Small intestine (tissue), 7 donors: ENCODE results near the gene CCDC167. TPM values are rescaled to one million over a fixed set of nuclear protein-coding genes. Genes with fewer than 3 reads are reported as not detected.
A peak's percentile ranks its signal among the peaks of the same experiment; 100 is the strongest.

Source experiments
- DNase-seq, 2 donors: peaks; one replicate each; pipeline versions ENCODE4 v3.0.0 to v3.0.0-alpha.2; 2013
- FAIRE-seq: peaks from 2 replicates; lab custom pipeline; 2012; peaks lifted over from hg19 to GRCh38; lab: Jason Lieb, UNC
- H3K27ac ChIP-seq, 3 donors: one replicate each; pipeline ENCODE4 v1.5.1; 2013; ENCODE audit warnings: low read length in 2 of 3, mild to moderate bottlenecking in 2 of 3, control low read depth in 1 of 3, inconsistent platforms in 1 of 3, low read depth in 1 of 3, moderate library complexity in 1 of 3
- H3K27me3 ChIP-seq, 3 donors: one replicate each; pipeline ENCODE4 v1.6.1; 2013; ENCODE audit warnings: low read length in 3 of 3, inconsistent platforms in 1 of 3; ENCODE audit not compliant: control insufficient read depth in 3 of 3, insufficient read depth in 3 of 3
- H3K36me3 ChIP-seq, 3 donors: one replicate each; pipeline ENCODE4 v1.6.1; 2013; ENCODE audit warnings: low read length in 3 of 3, inconsistent platforms in 1 of 3, low read depth in 1 of 3, mild to moderate bottlenecking in 1 of 3, moderate library complexity in 1 of 3; ENCODE audit not compliant: control insufficient read depth in 3 of 3, insufficient read depth in 2 of 3
- H3K4me1 ChIP-seq, 3 donors: one replicate each; pipeline ENCODE4 v1.6.1; 2013; ENCODE audit warnings: low read length in 2 of 3, inconsistent platforms in 1 of 3, low read depth in 1 of 3, mild to moderate bottlenecking in 1 of 3, moderate library complexity in 1 of 3; ENCODE audit not compliant: control insufficient read depth in 3 of 3, insufficient read depth in 2 of 3
- H3K4me3 ChIP-seq, 3 donors: one replicate each; pipeline ENCODE4 v1.5.1; 2013; ENCODE audit warnings: low read length in 3 of 3, control low read depth in 1 of 3, inconsistent platforms in 1 of 3, low read depth in 1 of 3, mild to moderate bottlenecking in 1 of 3, moderate library complexity in 1 of 3
- H3K9me3 ChIP-seq, 2 donors: one replicate each; pipeline ENCODE4 v1.6.1; 2013; ENCODE audit warnings: low read depth in 1 of 2, low read length in 1 of 2; ENCODE audit not compliant: control insufficient read depth in 2 of 2, insufficient read depth in 1 of 2
- WGBS, 3 donors: extraction: QIAGEN DNeasy Blood & Tissue Kit; methylation state at CpG; one replicate each; pipeline ENCODE4 v1.1.7; 2013; 5-methylcytosine and 5-hydroxymethylcytosine counted together
- polyA plus RNA-seq, 4 donors: library from polyadenylated mRNA; stranded (reverse) in 3 of 4; unstranded in 1 of 4; fragments of 200-250 nt in 3 of 4; fragments of 120-200 nt in 1 of 4; gene quantifications; one replicate each; pipeline versions ENCODE4 v1.2.1 to v1.2.3, GENCODE V29; 2013
- donor health status: healthy with polysubstance abuse.
- donor health status: control.
- donor health status: control.
- donor health status: Bipolar disorder and iron deficiency.
- donor health status: healthy.

CCDC167 gene
- polyA plus RNA-seq, 4 donors = 14.2 to 54.3 (median 25.4) TPM

DNA sequence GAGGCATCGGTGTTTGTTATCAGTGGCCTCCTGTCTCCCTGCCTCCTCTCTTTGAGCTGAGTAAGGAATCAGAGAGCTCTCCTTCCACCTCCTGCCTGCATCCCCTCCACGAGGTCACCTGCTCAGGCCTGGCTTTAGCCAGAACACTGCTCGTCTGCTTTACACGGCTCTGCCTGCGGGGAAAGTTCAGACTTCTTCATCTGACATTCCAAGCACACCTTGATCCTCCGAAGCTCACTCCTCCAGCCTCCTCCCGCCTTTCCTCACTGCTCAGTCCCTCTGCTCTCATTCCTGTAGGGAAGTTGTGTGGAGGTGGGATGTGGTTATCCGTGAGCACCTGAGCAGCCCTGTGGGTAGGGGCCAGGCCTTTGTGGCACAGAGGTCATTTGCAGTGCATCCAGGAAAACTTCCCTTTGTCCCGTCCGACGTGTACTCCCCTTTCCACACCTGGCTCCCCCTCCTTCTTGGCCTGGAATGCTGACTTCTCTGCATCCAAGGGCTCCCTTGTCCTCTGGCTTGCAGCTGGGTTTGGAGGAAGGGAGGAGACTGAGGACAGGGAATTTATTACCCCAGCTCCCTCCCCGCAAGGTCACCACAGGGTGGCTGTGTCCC is 12.8 kb upstream of the CCDC167 start:
- no peak for FAIRE-seq
- H3K27me3 ChIP-seq = peaks cover 0 to 22% (median 0%) of the 10 kb centered on the region in 3 donors
- DNase-seq = no peak
- no peaks in the 10 kb centered on the region for H3K36me3 ChIP-seq
- no peak overlapping the region for H3K27ac ChIP-seq
- H3K4me1 ChIP-seq = peaks cover 0 to 19% (median 4%) of the 10 kb centered on the region in 3 donors
- WGBS, 3 donors = 29 to 55% (median 44%) methylated on average over 12 of the region's 12 CpGs
- H3K4me3 ChIP-seq = no peak overlapping the region
- H3K9me3 ChIP-seq = no peaks in the 10 kb centered on the region

DNA sequence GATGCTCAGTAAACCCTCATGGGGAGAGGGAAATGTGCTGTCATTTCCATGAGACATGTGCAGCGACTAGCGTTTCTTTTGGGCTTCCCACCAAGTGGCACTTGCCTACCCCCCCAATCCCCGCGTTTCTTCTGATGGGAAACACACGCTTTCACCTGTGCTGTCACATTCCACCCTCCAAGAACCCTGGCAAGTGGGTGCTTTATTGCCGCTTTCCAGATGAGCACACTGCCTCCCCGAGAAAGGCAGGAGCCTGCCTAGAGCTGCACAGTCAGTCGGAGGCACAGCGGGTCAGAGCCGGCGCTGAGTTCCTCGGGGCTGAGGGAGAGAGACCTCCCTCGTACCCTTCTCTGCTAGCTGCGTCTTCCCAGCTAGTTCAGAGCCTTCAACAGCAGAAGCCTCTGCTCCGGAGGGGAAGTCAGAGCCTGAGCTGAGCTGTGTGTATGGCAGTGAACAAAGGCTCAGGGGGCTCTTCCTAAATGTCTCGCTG is 12.3 kb upstream of the CCDC167 start:
- Histone ChIP-seq H3K27ac (no peak overlapping the region), H3K27me3 (peaks cover 0 to 22% (median 0%) of the 10 kb centered on the region in 3 donors), H3K4me1 (peaks cover 0 to 14% (median 4%) of the 10 kb centered on the region in 3 donors), H3K36me3 (no peaks in the 10 kb centered on the region), H3K9me3 (no peaks in the 10 kb centered on the region), H3K4me3 (no peak overlapping the region)
- 67 to 87% (median 86%) methylated on average over 16 of the region's 16 CpGs for WGBS, 3 donors
- no peak for FAIRE-seq
- no peak for DNase-seq

DNA sequence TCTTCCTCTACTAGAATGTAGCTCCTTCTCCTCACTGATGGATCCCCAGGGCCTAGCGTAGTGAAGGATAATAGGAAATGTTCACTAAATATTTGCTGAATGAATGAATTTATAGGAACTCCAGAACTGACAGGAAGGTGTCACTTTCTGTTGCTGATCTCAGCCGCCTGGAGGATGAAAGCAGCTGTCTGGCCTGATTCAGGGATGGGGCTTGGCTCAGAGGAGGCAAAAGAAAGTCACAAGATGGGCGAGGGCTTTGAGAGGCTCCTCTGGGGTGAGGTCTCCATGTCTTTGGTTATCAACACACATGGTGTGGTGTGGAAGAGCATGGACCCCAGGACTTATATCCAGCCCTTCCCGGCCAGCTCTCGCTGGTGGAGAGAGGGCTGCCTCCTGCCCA is 11.5 kb upstream of the CCDC167 start:
- Histone ChIP-seq H3K9me3 (no peaks in the 10 kb centered on the region), H3K4me1 (peaks cover 0 to 7% (median 3%) of the 10 kb centered on the region in 3 donors), H3K36me3 (no peaks in the 10 kb centered on the region), H3K27ac (no peak overlapping the region), H3K27me3 (peaks cover 0 to 22% (median 0%) of the 10 kb centered on the region in 3 donors), H3K4me3 (no peak overlapping the region)
- DNase-seq (no peak), FAIRE-seq (no peak)
- WGBS, 3 donors = 80 to 88% (median 88%) methylated on average over 5 of the region's 5 CpGs

DNA sequence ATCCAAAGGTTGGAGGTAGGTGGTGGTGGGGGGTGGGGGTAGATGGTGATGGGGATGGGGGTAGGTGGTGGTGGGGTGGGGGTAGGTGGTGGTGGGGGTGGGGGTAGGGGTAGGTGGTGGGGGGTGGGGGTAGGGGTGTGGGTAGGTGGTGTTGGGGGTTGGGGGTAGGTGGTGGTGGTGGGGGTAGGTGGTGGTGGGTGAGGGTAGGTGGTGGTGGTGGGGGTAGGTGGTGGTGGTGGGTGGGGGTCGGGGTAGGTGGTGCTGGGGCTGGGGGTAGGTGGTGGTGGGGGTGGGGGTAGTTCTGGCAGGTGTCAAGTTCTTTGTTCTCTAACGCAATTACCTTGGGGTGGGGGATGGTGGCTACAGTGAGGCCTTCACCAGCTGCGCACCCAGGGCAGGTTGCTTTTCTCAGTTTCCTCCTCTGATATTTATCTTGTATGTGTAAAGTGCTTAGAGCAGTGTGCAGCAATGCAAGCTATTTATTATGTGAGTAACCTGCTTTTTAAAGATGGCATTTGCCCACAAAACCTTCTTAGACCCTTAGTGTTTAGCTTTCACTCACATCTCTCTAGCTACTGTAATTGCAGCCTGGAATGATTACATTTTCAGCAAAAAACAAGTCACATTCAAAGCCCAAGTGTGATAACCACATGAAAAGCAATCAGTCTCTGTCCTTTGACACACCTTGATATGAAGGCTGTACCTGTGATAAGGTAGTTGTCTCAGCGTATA is 8.2 kb upstream of the CCDC167 start:
- no peak overlapping the region for H3K27ac ChIP-seq
- no peaks in the 10 kb centered on the region for H3K9me3 ChIP-seq
- peak in 1 of 2 donors; percentile 37 for DNase-seq
- no peaks in the 10 kb centered on the region for H3K36me3 ChIP-seq
- WGBS, 3 donors = 4 to 41% (median 26%) methylated on average over 3 to 4 of the region's 4 CpGs
- FAIRE-seq = no peak
- H3K27me3 ChIP-seq = peaks cover 0 to 12% (median 0%) of the 10 kb centered on the region in 3 donors
- H3K4me1 ChIP-seq = no peaks in the 10 kb centered on the region
- H3K4me3 ChIP-seq = no peak overlapping the region

GRCh38 chr6:37507077-37507476 is 7.4 kb upstream of the CCDC167 start:
- H3K27me3 ChIP-seq = peaks cover 0 to 5% (median 0%) of the 10 kb centered on the region in 3 donors
- no peaks in the 10 kb centered on the region for H3K36me3 ChIP-seq
- no peak for FAIRE-seq
- 85 to 91% (median 87%) methylated on average over 5 of the region's 5 CpGs for WGBS, 3 donors
- H3K4me1 ChIP-seq = no peaks in the 10 kb centered on the region
- H3K27ac ChIP-seq = no peak overlapping the region
- DNase-seq = no peak
- H3K4me3 ChIP-seq = no peak overlapping the region
- H3K9me3 ChIP-seq = no peaks in the 10 kb centered on the region

DNA sequence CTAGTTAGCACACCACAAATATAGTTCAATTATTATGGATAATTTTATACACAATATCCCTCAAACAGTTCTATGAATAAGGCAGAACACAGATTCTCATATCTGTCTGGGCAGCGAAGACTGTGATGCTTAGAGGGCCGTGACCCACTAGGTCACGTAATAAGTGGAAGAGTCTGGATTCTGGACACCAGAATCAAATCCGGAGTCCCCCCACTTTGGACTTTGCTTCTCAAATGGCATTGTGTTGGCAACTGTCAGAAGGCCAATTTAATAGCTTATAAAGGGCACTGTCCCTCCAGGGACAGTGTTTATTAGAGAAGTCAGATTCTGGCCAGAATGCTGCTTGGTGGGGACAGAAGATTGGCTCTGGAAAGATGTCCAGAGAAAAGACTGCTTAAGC is 6.8 kb upstream of the CCDC167 start:
- 66 to 87% (median 76%) methylated on average over 4 of the region's 4 CpGs for WGBS, 3 donors
- H3K9me3 ChIP-seq = no peaks in the 10 kb centered on the region
- FAIRE-seq = no peak
- no peaks in the 10 kb centered on the region for H3K27me3 ChIP-seq
- no peak overlapping the region for H3K27ac ChIP-seq
- no peaks in the 10 kb centered on the region for H3K36me3 ChIP-seq
- no peak for DNase-seq
- H3K4me1 ChIP-seq = no peaks in the 10 kb centered on the region
- H3K4me3 ChIP-seq = no peak overlapping the region

DNA sequence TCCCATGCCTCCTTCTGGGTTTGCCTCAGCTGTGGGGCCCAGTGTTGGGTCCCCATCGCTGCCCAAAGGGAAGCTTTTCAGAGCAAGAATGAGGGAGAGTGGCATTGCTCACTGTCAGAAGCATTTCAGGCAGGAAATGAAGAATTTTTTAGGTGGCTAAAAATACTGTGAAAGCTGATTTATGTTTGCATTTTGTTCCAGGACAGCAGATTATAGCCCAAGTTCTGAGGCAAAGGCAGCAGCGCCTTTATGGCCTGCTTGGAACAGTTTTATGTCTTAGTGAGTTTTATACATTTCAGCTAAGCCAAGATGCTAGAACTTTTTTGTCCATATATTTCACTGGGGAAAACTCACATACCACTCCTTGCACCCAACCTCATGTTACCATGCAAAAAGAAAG is 4.3 kb upstream of the CCDC167 start:
- Histone ChIP-seq H3K4me3 (no peak overlapping the region), H3K4me1 (peaks cover 0 to 4% (median 0%) of the 10 kb centered on the region in 3 donors), H3K27ac (no peak overlapping the region), H3K36me3 (no peaks in the 10 kb centered on the region), H3K9me3 (no peaks in the 10 kb centered on the region), H3K27me3 (no peaks in the 10 kb centered on the region)
- no peak for FAIRE-seq
- DNase-seq = no peak
- 74 to 97% (median 79%) methylated on average over 2 of the region's 2 CpGs for WGBS, 3 donors

DNA sequence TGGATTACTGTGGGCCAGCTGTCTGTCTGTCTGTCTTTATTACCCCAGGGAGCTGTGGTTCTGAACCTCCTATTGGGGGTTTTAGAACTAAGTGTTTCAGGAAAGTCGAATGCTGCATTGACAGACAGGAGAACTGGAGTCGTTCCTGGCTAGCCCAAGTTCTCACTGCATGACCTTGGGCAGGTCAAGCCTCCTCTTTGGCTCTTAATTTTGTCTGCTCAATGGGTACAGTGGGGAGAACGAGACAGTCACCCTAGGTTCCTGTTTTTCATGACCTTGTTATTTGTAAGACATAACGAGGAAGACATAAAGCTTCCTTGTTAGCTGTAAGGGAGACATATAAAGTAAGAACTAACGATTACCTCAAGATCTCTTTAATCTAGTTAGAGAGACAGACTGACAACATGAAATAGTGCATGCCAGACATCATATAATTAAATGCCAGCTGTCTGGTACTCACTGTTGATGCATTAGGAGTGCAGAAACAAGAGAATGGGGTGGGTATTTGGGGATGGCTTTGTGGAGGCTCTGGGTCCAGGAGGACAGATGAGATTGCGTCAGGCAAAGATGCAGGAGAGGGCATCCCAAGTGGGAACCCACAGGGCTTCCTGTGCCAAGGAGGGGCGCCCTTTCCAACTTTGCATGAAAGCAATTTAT is 3.7 kb upstream of the CCDC167 start:
- Histone ChIP-seq H3K4me3 (no peak overlapping the region), H3K9me3 (no peaks in the 10 kb centered on the region), H3K27me3 (no peaks in the 10 kb centered on the region), H3K27ac (peak overlapping the region in 1 of 3 donors; percentile 84), H3K36me3 (no peaks in the 10 kb centered on the region), H3K4me1 (peaks cover 0 to 4% (median 0%) of the 10 kb centered on the region in 3 donors)
- DNase-seq (no peak), FAIRE-seq (no peak)
- 64 to 77% (median 73%) methylated on average over 7 of the region's 7 CpGs for WGBS, 3 donors
